AG04449 (cell line): ENCODE results near the gene ZNF813.

Experiments
- CTCF ChIA-PET: fragments of 350-600 bp; formaldehyde crosslinking; extraction: SDS; loops from one replicate; lab custom pipeline; 2021; ENCODE audit warnings: antibody characterized with exemption; lab: Yijun Ruan, JAX
- POLR2A ChIA-PET: fragments of 400-600, 350-600 bp; formaldehyde crosslinking; extraction: SDS; loops from one replicate; lab custom pipeline; 2020; ENCODE audit warnings: antibody characterized with exemption, inconsistent platforms; lab: Yijun Ruan, JAX
- DNase-seq: peaks from one replicate; pipeline ENCODE4 v3.0.0-alpha.2; 2010; ENCODE audit warnings: low read depth, low spot score
- H3K4me3 ChIP-seq: 2 replicates; pipeline ENCODE4 v1.5.1; 2011; ENCODE audit warnings: low read depth, mild to moderate bottlenecking, control low read depth, low read length
- TF ChIP-seq, protein P1 (sequence below): IDR thresholded peaks from one replicate; pipeline ENCODE4 v1.5.1; 2011; ENCODE audit warnings: mild to moderate bottlenecking, moderate library complexity, low read length, control low read depth, inconsistent platforms; ENCODE audit not compliant: insufficient read depth; ENCODE audit errors: missing control alignments

ZNF813 gene

DNA sequence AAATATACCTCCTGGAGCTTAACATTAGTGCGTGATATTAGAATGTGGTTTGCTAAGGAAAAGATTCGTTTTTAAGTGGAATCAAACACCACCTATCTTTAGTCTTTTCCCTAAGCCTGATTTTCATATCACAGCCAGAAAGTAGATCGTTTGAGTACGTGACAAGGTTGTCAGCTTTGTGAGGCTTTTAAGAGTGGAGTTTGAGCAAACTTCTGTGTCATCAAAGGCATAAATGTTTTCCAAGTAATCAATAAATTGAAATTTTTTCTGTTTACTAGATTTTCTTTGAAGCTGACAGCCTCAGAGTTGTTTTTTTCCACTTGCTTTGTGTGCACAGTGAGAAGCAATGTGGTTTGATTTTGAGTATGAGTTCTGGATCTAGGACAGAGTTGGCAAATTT is 63.9 kb downstream of the ZNF813 start:
- TF ChIP-seq, protein P1, sequence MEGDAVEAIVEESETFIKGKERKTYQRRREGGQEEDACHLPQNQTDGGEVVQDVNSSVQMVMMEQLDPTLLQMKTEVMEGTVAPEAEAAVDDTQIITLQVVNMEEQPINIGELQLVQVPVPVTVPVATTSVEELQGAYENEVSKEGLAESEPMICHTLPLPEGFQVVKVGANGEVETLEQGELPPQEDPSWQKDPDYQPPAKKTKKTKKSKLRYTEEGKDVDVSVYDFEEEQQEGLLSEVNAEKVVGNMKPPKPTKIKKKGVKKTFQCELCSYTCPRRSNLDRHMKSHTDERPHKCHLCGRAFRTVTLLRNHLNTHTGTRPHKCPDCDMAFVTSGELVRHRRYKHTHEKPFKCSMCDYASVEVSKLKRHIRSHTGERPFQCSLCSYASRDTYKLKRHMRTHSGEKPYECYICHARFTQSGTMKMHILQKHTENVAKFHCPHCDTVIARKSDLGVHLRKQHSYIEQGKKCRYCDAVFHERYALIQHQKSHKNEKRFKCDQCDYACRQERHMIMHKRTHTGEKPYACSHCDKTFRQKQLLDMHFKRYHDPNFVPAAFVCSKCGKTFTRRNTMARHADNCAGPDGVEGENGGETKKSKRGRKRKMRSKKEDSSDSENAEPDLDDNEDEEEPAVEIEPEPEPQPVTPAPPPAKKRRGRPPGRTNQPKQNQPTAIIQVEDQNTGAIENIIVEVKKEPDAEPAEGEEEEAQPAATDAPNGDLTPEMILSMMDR, result no peak
- POLR2A ChIA-PET, result no interaction called here
- CTCF ChIA-PET, result interaction anchor here (1.0 kb wide), 1 partner anchor 11 kb away, joined by 3 read pairs; no protein-coding TSS in a partner anchor
- no peak for DNase-seq
- no peak overlapping the region for H3K4me3 ChIP-seq

DNA sequence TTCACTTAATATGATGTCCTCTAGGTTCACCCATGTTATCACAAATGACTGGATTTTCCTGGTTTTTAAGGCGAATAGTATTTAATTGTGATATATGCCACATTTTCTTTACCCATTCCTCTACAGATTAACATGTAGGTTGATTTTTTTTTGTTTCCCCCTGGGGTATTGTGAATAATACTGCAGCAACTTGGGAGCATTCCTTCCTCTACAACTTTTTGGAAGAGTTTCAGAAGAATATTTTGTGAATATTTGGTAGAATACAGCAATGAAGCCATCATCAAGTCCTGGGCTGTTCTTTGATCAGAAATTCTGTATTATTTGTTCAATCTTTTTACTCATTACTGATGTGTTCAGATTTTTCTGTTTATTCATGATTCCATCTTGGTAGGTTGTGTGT is 64.8 kb downstream of the ZNF813 start:
- TF ChIP-seq, protein P1, result no peak
- DNase-seq, result no peak
- H3K4me3 ChIP-seq, result no peak overlapping the region
- CTCF ChIA-PET, result no interaction called here
- POLR2A ChIA-PET, result no interaction called here

- CTCF ChIA-PET, result no interaction called here
- TF ChIP-seq, protein P1, result no peak
- POLR2A ChIA-PET, result no interaction called here
Measured at GRCh38 chr19:53536225-53536548, 68.7 kb downstream of the ZNF813 start.

GRCh38 chr19:53537121-53537520 is 69.6 kb downstream of the ZNF813 start:
- H3K4me3 ChIP-seq, result peak overlapping the region; percentile 76
- no peak for DNase-seq
- TF ChIP-seq, protein P1, result no peak
- ChIA-PET POLR2A (interaction anchor here (0.8 kb wide), 1 partner anchor 16 kb away, joined by 4 read pairs; no protein-coding TSS in a partner anchor), CTCF (interaction anchor here (0.8 kb wide), 1 partner anchor 16 kb away, joined by 4 read pairs; no protein-coding TSS in a partner anchor)

More at GRCh38 chr19:53536225-53536548, 68.7 kb downstream of the ZNF813 start:
- no peak overlapping the region for H3K4me3 ChIP-seq
- no peak for DNase-seq

DNA sequence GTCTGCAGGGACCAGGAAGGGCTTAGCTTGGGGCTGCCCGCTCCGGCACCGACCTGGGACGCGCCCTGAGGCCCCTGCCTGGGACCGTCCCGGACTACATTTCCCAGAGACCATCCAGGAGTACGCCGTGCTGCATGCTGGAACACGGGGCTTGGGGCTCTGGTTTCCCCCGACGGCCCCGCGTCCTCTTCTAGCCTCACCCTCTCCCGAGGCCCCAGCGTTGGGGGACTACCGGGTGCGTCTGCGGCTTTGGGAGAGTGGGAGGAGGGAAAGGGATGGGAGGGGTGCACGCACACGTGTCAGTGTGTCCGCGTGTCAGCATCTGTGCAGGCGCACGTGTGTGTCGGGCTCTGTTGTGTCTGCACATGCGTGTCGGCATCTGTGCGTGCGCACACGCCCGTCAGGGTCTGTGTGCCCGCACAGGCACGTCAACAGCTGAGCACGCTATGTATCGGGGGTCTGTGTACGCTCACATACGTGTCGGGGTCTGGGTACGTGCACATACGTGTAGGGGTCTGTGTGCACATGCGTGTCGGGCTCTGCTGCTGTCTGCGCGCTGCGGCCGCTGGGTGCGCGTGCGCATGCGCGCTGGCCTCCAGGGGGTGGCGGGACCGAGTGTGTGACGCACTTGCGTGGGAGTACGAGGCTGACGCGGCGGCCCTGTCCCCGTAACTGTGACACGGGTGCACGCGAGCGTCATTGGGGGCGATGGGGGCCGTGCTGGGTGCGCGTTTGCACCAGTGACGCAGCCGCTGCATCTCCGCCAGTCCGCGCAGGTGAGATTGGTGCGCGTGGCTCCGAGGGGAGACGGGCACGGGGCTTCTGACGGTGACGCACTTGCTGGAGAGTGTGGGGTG is 70.2 kb downstream of the ZNF813 start, which contains the start of gene ZNF331:
Gene ZNF331 (plus strand): TSS at position 625 of the 857 bp plus-strand sequence. CDS start 31,232 bp downstream, outside the sequence.
- POLR2A ChIA-PET, result interaction anchor here (0.8 kb wide), 1 partner anchor 17 kb away, joined by 4 read pairs; no protein-coding TSS in a partner anchor
- H3K4me3 ChIP-seq, result peak within 1 kb of the TSS; percentile 76
- CTCF ChIA-PET, result no interaction called here
- TF ChIP-seq, protein P1, result peak; percentile 53
- no peak for DNase-seq

- ChIA-PET CTCF (no interaction called here), POLR2A (no interaction called here)
- TF ChIP-seq, protein P1, result no peak
- no peak for DNase-seq
- H3K4me3 ChIP-seq, result peak overlapping the region; percentile 76
Measured at GRCh38 chr19:53538378-53539109, 71.0 kb downstream of the ZNF813 start.
